ENCODE measurements around the gene TUBB1. TPM values are rescaled to one million over a fixed set of nuclear protein-coding genes. Genes with fewer than 3 reads are reported as not detected.

TUBB1 gene
- total RNA-seq, 1 donor from 2014 or later: not detected

DNA sequence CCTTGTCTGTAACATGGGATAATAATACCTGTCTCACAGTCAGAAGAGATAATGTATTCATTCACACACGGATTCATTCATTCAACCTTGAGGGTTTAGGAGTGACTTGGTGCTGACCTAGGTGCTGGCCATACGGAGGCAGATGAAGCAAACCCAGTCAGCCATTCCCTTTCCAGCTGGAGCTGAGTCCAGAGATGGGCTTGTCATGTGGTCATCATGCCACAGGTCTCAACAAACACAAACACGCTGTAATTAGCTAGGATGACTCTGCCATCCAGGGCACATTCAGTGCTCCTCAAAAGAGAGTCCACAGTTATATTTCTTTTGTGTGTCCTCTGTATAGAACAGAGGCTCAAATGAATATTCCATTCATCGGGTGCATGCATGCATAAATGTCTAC is 42.9 kb downstream of the TUBB1 start:
- FAIRE-seq (no peak), DNase-seq (ENCODE audit: low read depth) (no peak)
- no peak overlapping the region for H3K27ac ChIP-seq (ENCODE audit: low read depth, low read length)
- no peak overlapping the region for H2AFZ ChIP-seq (ENCODE audit: low read depth, low read length)
- H3K27me3 ChIP-seq (ENCODE audit: insufficient read depth, low read length): no peaks in the 10 kb centered on the region
- H3K4me1 Mint-ChIP-seq (ENCODE audit: low read depth, unreplicated experiment): peaks cover 10% of the 10 kb centered on the region
- no peaks in the 10 kb centered on the region for H3K9me3 ChIP-seq (ENCODE audit: insufficient read depth, low read depth, low read length)
- H3K36me3 Mint-ChIP-seq (ENCODE audit: low read depth, unreplicated experiment): no peaks in the 10 kb centered on the region
- H3K4me2 ChIP-seq (ENCODE audit: low read length): no peak overlapping the region
- H3K9ac ChIP-seq (ENCODE audit: low read length): no peak overlapping the region
- no peaks in the 10 kb centered on the region for H3K9me3 Mint-ChIP-seq (ENCODE audit: unreplicated experiment)
- H3K4me3 ChIP-seq (ENCODE audit: insufficient read depth, low read depth, low read length): no peak overlapping the region
- H3K27ac Mint-ChIP-seq (ENCODE audit: unreplicated experiment): no peak overlapping the region
- H3K79me2 ChIP-seq (ENCODE audit: insufficient read depth, low read length): no peaks in the 10 kb centered on the region
- no peaks in the 10 kb centered on the region for H4K20me1 ChIP-seq (ENCODE audit: insufficient read depth, low read length)
- no peak overlapping the region for H3K4me3 Mint-ChIP-seq (ENCODE audit: unreplicated experiment)
- H3K27me3 Mint-ChIP-seq (ENCODE audit: low read depth, unreplicated experiment): no peaks in the 10 kb centered on the region
- H3K36me3 ChIP-seq (ENCODE audit: insufficient read depth, low read length): no peaks in the 10 kb centered on the region
- no peak for TF ChIP-seq EZH2 (IDR thresholded peaks at IDR 0.05; ENCODE audit: insufficient read depth, low read length)
- TF ChIP-seq, protein P1, sequence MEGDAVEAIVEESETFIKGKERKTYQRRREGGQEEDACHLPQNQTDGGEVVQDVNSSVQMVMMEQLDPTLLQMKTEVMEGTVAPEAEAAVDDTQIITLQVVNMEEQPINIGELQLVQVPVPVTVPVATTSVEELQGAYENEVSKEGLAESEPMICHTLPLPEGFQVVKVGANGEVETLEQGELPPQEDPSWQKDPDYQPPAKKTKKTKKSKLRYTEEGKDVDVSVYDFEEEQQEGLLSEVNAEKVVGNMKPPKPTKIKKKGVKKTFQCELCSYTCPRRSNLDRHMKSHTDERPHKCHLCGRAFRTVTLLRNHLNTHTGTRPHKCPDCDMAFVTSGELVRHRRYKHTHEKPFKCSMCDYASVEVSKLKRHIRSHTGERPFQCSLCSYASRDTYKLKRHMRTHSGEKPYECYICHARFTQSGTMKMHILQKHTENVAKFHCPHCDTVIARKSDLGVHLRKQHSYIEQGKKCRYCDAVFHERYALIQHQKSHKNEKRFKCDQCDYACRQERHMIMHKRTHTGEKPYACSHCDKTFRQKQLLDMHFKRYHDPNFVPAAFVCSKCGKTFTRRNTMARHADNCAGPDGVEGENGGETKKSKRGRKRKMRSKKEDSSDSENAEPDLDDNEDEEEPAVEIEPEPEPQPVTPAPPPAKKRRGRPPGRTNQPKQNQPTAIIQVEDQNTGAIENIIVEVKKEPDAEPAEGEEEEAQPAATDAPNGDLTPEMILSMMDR (IDR thresholded peaks at IDR 0.05; ENCODE audit: insufficient read depth, low read depth, low read length): no peak
- peaks cover 12% of the 10 kb centered on the region for H3K4me1 ChIP-seq (ENCODE audit: insufficient read depth, low read length)

DNA sequence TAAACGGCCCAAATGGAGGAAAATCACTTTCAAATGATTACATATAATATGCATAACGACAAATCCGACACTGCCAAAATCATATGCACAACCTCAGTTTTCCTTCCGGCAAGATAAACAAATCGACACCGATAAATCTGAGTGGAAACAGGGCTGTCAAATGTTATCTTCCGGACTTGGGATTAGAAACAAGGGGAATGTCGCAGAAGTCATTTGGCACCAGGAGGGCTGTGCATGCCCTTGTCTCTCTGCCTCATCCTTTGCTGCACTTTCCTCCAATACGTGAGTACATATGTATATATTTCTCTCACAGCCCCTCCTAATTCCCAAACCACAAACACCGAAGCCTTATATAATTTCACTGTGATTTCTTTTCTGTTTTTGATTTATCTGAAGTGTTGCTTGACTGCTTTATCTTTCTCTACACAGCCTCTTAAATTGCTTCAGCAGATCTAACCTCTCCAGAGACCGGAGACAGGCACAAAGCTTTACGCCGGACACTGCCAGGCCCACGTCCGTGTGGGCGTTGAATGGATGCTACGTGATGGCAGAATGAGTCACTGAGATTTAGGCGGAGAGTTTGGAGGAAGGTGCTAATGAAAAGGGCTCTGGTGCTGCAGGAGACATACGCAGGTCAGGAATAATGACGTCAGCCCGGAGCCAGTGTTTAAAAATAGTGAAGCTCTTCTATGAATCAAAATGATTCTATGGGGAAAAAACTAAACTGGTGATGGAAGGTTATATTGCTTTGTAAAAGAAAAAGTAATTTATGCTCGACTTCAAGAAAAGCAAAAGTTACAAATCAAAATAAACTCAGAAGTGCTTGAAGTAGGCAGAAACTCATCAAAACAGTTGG is 44.4 kb downstream of the TUBB1 start:
- TF ChIP-seq, protein P1 (IDR thresholded peaks at IDR 0.05; ENCODE audit: insufficient read depth, low read depth, low read length): no peak
- TF ChIP-seq EZH2 (IDR thresholded peaks at IDR 0.05; ENCODE audit: insufficient read depth, low read length): no peak
- DNase-seq (ENCODE audit: low read depth) (peak; percentile 92), FAIRE-seq (no peak)
- H3K27me3 Mint-ChIP-seq (ENCODE audit: low read depth, unreplicated experiment): no peaks in the 10 kb centered on the region
- Histone ChIP-seq H2AFZ (ENCODE audit: low read depth, low read length) (peak overlapping the region; percentile 42), H4K20me1 (ENCODE audit: insufficient read depth, low read length) (no peaks in the 10 kb centered on the region), H3K9ac (ENCODE audit: low read length) (peak overlapping the region; percentile 25), H3K79me2 (ENCODE audit: insufficient read depth, low read length) (no peaks in the 10 kb centered on the region), H3K36me3 (ENCODE audit: insufficient read depth, low read length) (no peaks in the 10 kb centered on the region), H3K4me2 (ENCODE audit: low read length) (peak overlapping the region; percentile 57), H3K4me3 (ENCODE audit: insufficient read depth, low read depth, low read length) (no peak overlapping the region), H3K9me3 (ENCODE audit: insufficient read depth, low read depth, low read length) (no peaks in the 10 kb centered on the region), H3K27me3 (ENCODE audit: insufficient read depth, low read length) (peaks cover 1% of the 10 kb centered on the region), H3K27ac (ENCODE audit: low read depth, low read length) (peak overlapping the region; percentile 26), H3K4me1 (ENCODE audit: insufficient read depth, low read length) (peaks cover 12% of the 10 kb centered on the region)
- no peaks in the 10 kb centered on the region for H3K36me3 Mint-ChIP-seq (ENCODE audit: low read depth, unreplicated experiment)
- H3K9me3 Mint-ChIP-seq (ENCODE audit: unreplicated experiment): no peaks in the 10 kb centered on the region
- peak overlapping the region; percentile 41 for H3K27ac Mint-ChIP-seq (ENCODE audit: unreplicated experiment)
- H3K4me3 Mint-ChIP-seq (ENCODE audit: unreplicated experiment): no peak overlapping the region
- H3K4me1 Mint-ChIP-seq (ENCODE audit: low read depth, unreplicated experiment): peaks cover 10% of the 10 kb centered on the region

DNA sequence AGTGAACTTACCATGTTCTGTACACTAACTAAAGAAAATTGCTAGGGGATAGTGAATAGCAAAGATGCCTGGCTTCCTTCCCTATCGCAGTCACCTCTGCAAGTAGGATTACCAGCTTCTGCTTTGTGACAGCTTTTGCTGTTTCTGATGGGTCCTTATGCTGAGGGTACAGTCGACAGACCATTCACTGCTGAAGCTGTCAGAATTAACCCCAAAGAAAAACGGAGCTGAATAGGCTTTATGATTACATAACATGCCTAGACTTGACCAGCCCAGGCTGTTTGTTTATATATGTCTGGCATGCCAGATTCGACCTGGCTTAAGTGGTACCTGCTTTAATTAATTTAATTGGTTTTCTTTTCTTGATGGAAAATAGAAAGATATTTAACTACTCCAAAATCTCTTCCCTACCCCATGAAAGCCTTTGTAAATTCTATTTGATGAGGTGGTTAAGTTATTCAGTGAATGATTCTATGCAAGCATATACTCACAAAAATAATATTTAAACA is 45.0 kb downstream of the TUBB1 start:
- Mint-ChIP-seq H3K27me3 (ENCODE audit: low read depth, unreplicated experiment) (no peaks in the 10 kb centered on the region), H3K27ac (ENCODE audit: unreplicated experiment) (no peak overlapping the region), H3K4me1 (ENCODE audit: low read depth, unreplicated experiment) (peaks cover 10% of the 10 kb centered on the region), H3K4me3 (ENCODE audit: unreplicated experiment) (no peak overlapping the region), H3K9me3 (ENCODE audit: unreplicated experiment) (no peaks in the 10 kb centered on the region), H3K36me3 (ENCODE audit: low read depth, unreplicated experiment) (no peaks in the 10 kb centered on the region)
- Histone ChIP-seq H3K9me3 (ENCODE audit: insufficient read depth, low read depth, low read length) (no peaks in the 10 kb centered on the region), H2AFZ (ENCODE audit: low read depth, low read length) (peak overlapping the region; percentile 31), H3K9ac (ENCODE audit: low read length) (peak overlapping the region; percentile 25), H4K20me1 (ENCODE audit: insufficient read depth, low read length) (no peaks in the 10 kb centered on the region), H3K79me2 (ENCODE audit: insufficient read depth, low read length) (no peaks in the 10 kb centered on the region), H3K27me3 (ENCODE audit: insufficient read depth, low read length) (peaks cover 3% of the 10 kb centered on the region), H3K4me2 (ENCODE audit: low read length) (peak overlapping the region; percentile 57), H3K4me3 (ENCODE audit: insufficient read depth, low read depth, low read length) (no peak overlapping the region), H3K4me1 (ENCODE audit: insufficient read depth, low read length) (peaks cover 12% of the 10 kb centered on the region), H3K36me3 (ENCODE audit: insufficient read depth, low read length) (no peaks in the 10 kb centered on the region), H3K27ac (ENCODE audit: low read depth, low read length) (peak overlapping the region; percentile 15)
- TF ChIP-seq, protein P1 (IDR thresholded peaks at IDR 0.05; ENCODE audit: insufficient read depth, low read depth, low read length): no peak
- no peak for TF ChIP-seq EZH2 (IDR thresholded peaks at IDR 0.05; ENCODE audit: insufficient read depth, low read length)
- DNase-seq (ENCODE audit: low read depth) (no peak), FAIRE-seq (no peak)

Data from astrocyte (in vitro differentiated cells and primary cell).